Fibroblast of lung (primary cell): ENCODE results near the gene TCP10L. TPM values are rescaled to one million over a fixed set of nuclear protein-coding genes. Genes with fewer than 3 reads are reported as not detected.

Experiments
- DNase-seq, 2 donors: peaks; one replicate each; pipeline versions ENCODE4 v3.0.0 to v3.0.0-alpha.2; 2010; ENCODE audit warnings: low read depth in 2 of 2
- H2AFZ ChIP-seq: 2 replicates; pipeline ENCODE4 v1.5.1; 2012; ENCODE audit warnings: low read length, control low read depth, inconsistent platforms
- H3K27ac ChIP-seq: 2 replicates; pipeline ENCODE4 v1.5.1; 2011; ENCODE audit warnings: low read length, control low read depth; ENCODE audit not compliant: insufficient read depth
- H3K27me3 ChIP-seq: 2 replicates; pipeline ENCODE4 v1.5.1; 2011; ENCODE audit warnings: mild to moderate bottlenecking, low read length; ENCODE audit not compliant: control insufficient read depth, insufficient read depth
- H3K36me3 ChIP-seq: 2 replicates; pipeline ENCODE4 v1.5.1; 2011; ENCODE audit warnings: low read length; ENCODE audit not compliant: control insufficient read depth, insufficient read depth
- H3K4me1 ChIP-seq: 2 replicates; pipeline ENCODE4 v1.5.1; 2011; ENCODE audit warnings: low read length; ENCODE audit not compliant: control insufficient read depth, insufficient read depth; ENCODE audit errors: extremely low read depth
- H3K4me2 ChIP-seq: 2 replicates; pipeline ENCODE4 v1.5.1; 2011; ENCODE audit warnings: low read length, control low read depth; ENCODE audit not compliant: insufficient read depth; ENCODE audit errors: extremely low read depth
- H3K4me3 ChIP-seq, 4 experiments: fragments of 200-600 bp in 1 of 4; sonication (generic) in 1 of 4; replicated peaks in 1 of 4; 2 replicates each; pipeline ENCODE4 v1.5.1; 2011 to 2016; ENCODE audit warnings: low read length in 4 of 4, low read depth in 3 of 4, mild to moderate bottlenecking in 3 of 4, control low read depth in 2 of 4, inconsistent platforms in 1 of 4, mixed read lengths in 1 of 4; ENCODE audit not compliant: insufficient read depth in 1 of 4; ENCODE audit errors: control extremely low read depth in 1 of 4
- H3K79me2 ChIP-seq: 2 replicates; pipeline ENCODE4 v1.5.1; 2012; ENCODE audit warnings: mild to moderate bottlenecking, low read length, inconsistent platforms; ENCODE audit not compliant: control insufficient read depth, insufficient read depth
- H3K9ac ChIP-seq: 2 replicates; pipeline ENCODE4 v1.5.1; 2011; ENCODE audit warnings: mild to moderate bottlenecking, low read length, control low read depth; ENCODE audit not compliant: insufficient read depth
- H3K9me3 ChIP-seq: 2 replicates; pipeline ENCODE4 v1.5.1; 2012; ENCODE audit warnings: low read depth, low read length; ENCODE audit not compliant: control insufficient read depth, insufficient read depth
- H4K20me1 ChIP-seq: 2 replicates; pipeline ENCODE4 v1.5.1; 2011; ENCODE audit warnings: low read length; ENCODE audit not compliant: control insufficient read depth, insufficient read depth; ENCODE audit errors: extremely low read depth
- CTCF ChIP-seq, 2 donors: IDR thresholded peaks in 1 of 2; conservative IDR thresholded peaks in 1 of 2; 1 replicate in 1 of 2; 2 replicates in 1 of 2; pipeline ENCODE4 v1.5.1; 2011 to 2012; ENCODE audit warnings: low read length in 2 of 2, control low read depth in 1 of 2, inconsistent platforms in 1 of 2, low read depth in 1 of 2, mild to moderate bottlenecking in 1 of 2
- EZH2 ChIP-seq: IDR thresholded peaks from 2 replicates; pipeline ENCODE4 v1.5.1; 2012; ENCODE audit warnings: low read length, control low read depth, mild to moderate bottlenecking; ENCODE audit errors: missing control alignments
- polyA plus RNA-seq, 2 donors: library from polyadenylated mRNA; depleted of rRNA in 1 of 2; stranded (reverse) in 1 of 2; unstranded in 1 of 2; fragments of >200 nt; gene quantifications; 2 replicates each; pipeline ENCODE4 v1.2.1, GENCODE V29; 2011 to 2012; ENCODE audit warnings: missing spikeins in 1 of 2
- total RNA-seq: library from RNA; depleted of rRNA; stranded (reverse); fragments of >200 nt; gene quantifications from 2 replicates; pipeline ENCODE4 v1.2.1, GENCODE V29; 2014

Gene TCP10L
- total and polyA plus RNA-seq, 2 donors (not counting 1 experiment from before 2014, with no cell fraction given), result 0.24 to 0.83 TPM

- no peaks in the 10 kb centered on the region for H3K36me3 ChIP-seq
- H3K27me3 ChIP-seq, result no peaks in the 10 kb centered on the region
- no peak overlapping the region for H3K4me2 ChIP-seq
- H3K4me3 ChIP-seq, result no peak overlapping the region
- H2AFZ ChIP-seq, result no peak overlapping the region
- H3K9me3 ChIP-seq, result no peaks in the 10 kb centered on the region
- no peak overlapping the region for H3K27ac ChIP-seq
- TF ChIP-seq CTCF (conservative IDR thresholded peaks at IDR 0.05 in 1 of 2, IDR thresholded peaks at IDR 0.05 in 1 of 2; ENCODE audit: low read depth in 1 of 2, low read length in 2 of 2), result no peak
- no peak for TF ChIP-seq EZH2
- no peak for DNase-seq
- no peaks in the 10 kb centered on the region for H3K79me2 ChIP-seq
- H3K9ac ChIP-seq, result no peak overlapping the region
- H3K4me1 ChIP-seq, result peaks cover 2% of the 10 kb centered on the region
- no peaks in the 10 kb centered on the region for H4K20me1 ChIP-seq
Observed at GRCh38 chr21:32592929-32593502, 7.7 kb upstream of the TCP10L start.

GRCh38 chr21:32590130-32590529 is 4.8 kb upstream of the TCP10L start:
- Histone ChIP-seq H3K36me3 (no peaks in the 10 kb centered on the region), H2AFZ (no peak overlapping the region), H4K20me1 (no peaks in the 10 kb centered on the region), H3K79me2 (no peaks in the 10 kb centered on the region), H3K4me1 (no peaks in the 10 kb centered on the region), H3K27ac (no peak overlapping the region), H3K9me3 (no peaks in the 10 kb centered on the region), H3K4me2 (no peak overlapping the region), H3K4me3 (no peak overlapping the region), H3K27me3 (peaks cover 6% of the 10 kb centered on the region), H3K9ac (no peak overlapping the region)
- DNase-seq, result no peak
- TF ChIP-seq CTCF (conservative IDR thresholded peaks at IDR 0.05 in 1 of 2, IDR thresholded peaks at IDR 0.05 in 1 of 2; ENCODE audit: low read depth in 1 of 2, low read length in 2 of 2) (no peak), EZH2 (no peak)

GRCh38 chr21:32587651-32588050 is 2.3 kb upstream of the TCP10L start:
- Histone ChIP-seq H3K4me2 (no peak overlapping the region), H3K27ac (no peak overlapping the region), H2AFZ (no peak overlapping the region), H3K27me3 (peaks cover 6% of the 10 kb centered on the region), H3K9ac (no peak overlapping the region), H4K20me1 (no peaks in the 10 kb centered on the region), H3K4me3 (no peak overlapping the region), H3K79me2 (no peaks in the 10 kb centered on the region), H3K9me3 (no peaks in the 10 kb centered on the region), H3K36me3 (no peaks in the 10 kb centered on the region), H3K4me1 (no peaks in the 10 kb centered on the region)
- DNase-seq, result no peak
- TF ChIP-seq CTCF (conservative IDR thresholded peaks at IDR 0.05 in 1 of 2, IDR thresholded peaks at IDR 0.05 in 1 of 2; ENCODE audit: low read depth in 1 of 2, low read length in 2 of 2) (no peak), EZH2 (no peak)
